Measurements from ENCODE around the gene CPEB4. TPM values are rescaled to one million over a fixed set of nuclear protein-coding genes. Genes with fewer than 3 reads are reported as not detected.

CPEB4 gene
- total and polyA plus RNA-seq, 9 of the 15 experiments (the other 6 are each of a cell fraction or from before 2014, with no cell fraction given), result 7.4 to 21.3 (median 12.4) TPM

GRCh38 chr5:173853370-173854131 lies 34.6 kb upstream of the CPEB4 start (continued):
- TF ChIP-seq XRCC4 (IDR thresholded peaks at IDR 0.05; ENCODE audit: extremely low read depth, insufficient read depth, insufficient read length) (no peak), TFE3 (CRISPR knock-in tag; IDR thresholded peaks at IDR 0.05) (peak; percentile 94), TRIM25 (IDR thresholded peaks at IDR 0.05; ENCODE audit: borderline replicate concordance) (no peak), ZNF324 (CRISPR knock-in tag; IDR thresholded peaks at IDR 0.05) (no peak), NBN (IDR thresholded peaks at IDR 0.05; ENCODE audit: low read depth) (peak; percentile 85; the same call in 1 of the 2 replicates), BCL6 (CRISPR knock-in tag; IDR thresholded peaks at IDR 0.05) (no peak), ZNF124 (CRISPR knock-in tag; IDR thresholded peaks at IDR 0.05) (no peak), LCOR (CRISPR knock-in tag; IDR thresholded peaks at IDR 0.05) (no peak; the same call in 1 of the 2 replicates), ZNF518B (CRISPR knock-in tag; IDR thresholded peaks at IDR 0.05) (no peak), NFE2 (IDR thresholded peaks at IDR 0.05; ENCODE audit: low read depth) (peak; percentile 77), RB1 (IDR thresholded peaks at IDR 0.05; ENCODE audit: low read depth) (no peak), DACH1 (IDR thresholded peaks at IDR 0.05; ENCODE audit: partially characterized antibody) (no peak), HNRNPK (IDR thresholded peaks at IDR 0.05; ENCODE audit: low read depth, low read length, poor library complexity, severe bottlenecking) (no peak), ARHGAP35 (IDR thresholded peaks at IDR 0.05; ENCODE audit: partially characterized antibody) (no peak), ATF1 (CRISPR knock-in tag; IDR thresholded peaks at IDR 0.05) (no peak), ATF1 (tag; IDR thresholded peaks at IDR 0.05) (peak; percentile 66), ZNF316 (IDR thresholded peaks at IDR 0.05) (peak; percentile 53; the same call in 1 of the 2 replicates), BMI1 (IDR thresholded peaks at IDR 0.05; ENCODE audit: low read length) (no peak), ELK1 (CRISPR knock-in tag; IDR thresholded peaks at IDR 0.05) (no peak), HNRNPLL (IDR thresholded peaks at IDR 0.05; ENCODE audit: low read depth, low read length, poor library complexity, severe bottlenecking) (no peak)
